ENCODE data around the gene LKAAEAR1. TPM values are rescaled to one million over a fixed set of nuclear protein-coding genes. Genes with fewer than 3 reads are reported as not detected.

Gene LKAAEAR1
- total and polyA plus RNA-seq, 2 of the 4 experiments (the other 2 are of a cell fraction): 0.21 TPM; not detected in 1

- Histone ChIP-seq H3K14ac (replicated peaks; ENCODE audit: low read depth, low read length) (no peak overlapping the region), H3K9ac (ENCODE audit: low read depth, low read length) (no peak overlapping the region), H3K56ac (ENCODE audit: extremely low read depth, insufficient read depth, low read length) (no peak overlapping the region), H3K9me1 (ENCODE audit: insufficient read depth, low read length) (no peaks in the 10 kb centered on the region), H3K4ac (ENCODE audit: low read depth, low read length) (no peak overlapping the region), H2BK15ac (ENCODE audit: low read depth, low read length) (no peak overlapping the region), H3K27ac (ENCODE audit: insufficient read depth, low read length) (no peak overlapping the region), H4K5ac (ENCODE audit: low read depth, low read length) (no peak overlapping the region), H3K79me1 (ENCODE audit: low read depth in 1 of 2, low read length in 2 of 2) (no peaks in the 10 kb centered on the region), H2AK9ac (replicated peaks; ENCODE audit: low read depth, low read length, poor library complexity) (no peak overlapping the region), H2AK5ac (ENCODE audit: low read depth, low read length) (no peak overlapping the region), H3K4me1 (ENCODE audit: control insufficient read depth, insufficient read depth, low read length) (no peaks in the 10 kb centered on the region), H3K18ac (ENCODE audit: low read depth, low read length) (no peak overlapping the region), H4K8ac (ENCODE audit: low read depth in 2 of 2, low read length in 2 of 2) (no peak overlapping the region), H3K9me3 (ENCODE audit: control insufficient read depth, insufficient read depth, low read length) (no peaks in the 10 kb centered on the region), H2AFZ (replicated peaks; ENCODE audit: low read length, poor library complexity) (no peak overlapping the region), H3K36me3 (ENCODE audit: control insufficient read depth, insufficient read depth, low read length) (no peaks in the 10 kb centered on the region), H3K4me3 (ENCODE audit: insufficient read depth, low read depth, low read length) (no peak overlapping the region), H3K23ac (ENCODE audit: low read depth, low read length) (no peak overlapping the region), H3K4me2 (ENCODE audit: low read depth, low read length) (no peak overlapping the region), H2BK120ac (ENCODE audit: low read depth, low read length) (no peak overlapping the region), H4K91ac (ENCODE audit: insufficient read depth, low read depth, low read length) (no peak overlapping the region), H4K20me1 (ENCODE audit: insufficient read depth, low read length) (no peaks in the 10 kb centered on the region), H2BK5ac (ENCODE audit: low read depth, low read length, poor library complexity, severe bottlenecking) (no peak overlapping the region), H2BK20ac (ENCODE audit: low read depth, low read length) (no peak overlapping the region), H3K27me3 (ENCODE audit: control insufficient read depth, insufficient read depth, low read length) (peaks cover 22% of the 10 kb centered on the region)
- TF ChIP-seq BHLHE40 (IDR thresholded peaks at IDR 0.05; ENCODE audit: low read depth, low read length) (no peak), POLR2A (IDR thresholded peaks at IDR 0.05; ENCODE audit: low read depth, low read length) (no peak), MAFK (IDR thresholded peaks at IDR 0.05; ENCODE audit: low read depth, low read length) (no peak), USF2 (IDR thresholded peaks at IDR 0.05; ENCODE audit: low read depth, low read length) (no peak), MXI1 (IDR thresholded peaks at IDR 0.05; ENCODE audit: borderline replicate concordance, low read depth, low read length) (no peak)
- in situ Hi-C loops (cut with MboI; ENCODE audit: low sequenced_read_pairs): no loop called here
- BruUV-seq (replicated peaks): no TSS peak
- dilution Hi-C loops (cut with HindIII; ENCODE audit: low sequenced_read_pairs, unreplicated experiment): no loop called here
- POLR2A ChIA-PET (ENCODE audit: unreplicated experiment): no interaction called here
- DNase-seq (no peak), ATAC-seq (ENCODE audit: low read depth) (no peak)
- CTCF ChIA-PET: no interaction called here
- intact Hi-C loops (cut with micrococcal nuclease): no loop called here
- 83% methylated on average over 3 of the region's 6 CpGs; no CpG with 5 or more reads in 1 of the 2 experiments for WGBS, 2 experiments (ENCODE audit: extremely low coverage in 2 of 2, insufficient read length in 1 of 2)
Observed at GRCh38 chr20:64096535-64096934, 12.3 kb upstream of the LKAAEAR1 start.
